Effector memory CD8-positive, alpha-beta T cell (primary cell): ENCODE data around the gene AARS1.
A peak's percentile ranks its signal among the peaks of the same experiment; 100 is the strongest.
"Not testable (repeated sequence)": the region's sequence is repeated elsewhere in the genome, so short reads cannot be mapped to it uniquely, and the experiment has no call there.

ENCODE experiments used
- ATAC-seq: fragments of 150-1000 bp; cut with Tn5 transposase; replicated peaks from 2 replicates; pipeline ENCODE4 v1.10.0; 2021; ENCODE audit warnings: mild to moderate bottlenecking, moderate library complexity
- DNase-seq, 3 experiments: peaks; one replicate each; pipeline ENCODE4 v3.0.0; 2021
- H3K27ac Mint-ChIP-seq, 2 donors: one replicate each; pipeline ENCODE4 v1.8.0; 2022; ENCODE audit warnings: mild to moderate bottlenecking in 2 of 2, mixed read lengths in 2 of 2, moderate library complexity in 2 of 2
- H3K27me3 Mint-ChIP-seq, 2 donors: one replicate each; pipeline ENCODE4 v1.8.0; 2022; ENCODE audit warnings: mixed read lengths in 2 of 2
- H3K36me3 Mint-ChIP-seq: one replicate; pipeline ENCODE4 v1.8.0; 2022; ENCODE audit warnings: mild to moderate bottlenecking, moderate library complexity, mixed read lengths; ENCODE audit not compliant: insufficient read depth
- H3K4me1 Mint-ChIP-seq, 2 donors: one replicate each; pipeline ENCODE4 v1.8.0; 2022; ENCODE audit warnings: low read depth in 2 of 2, mixed read lengths in 2 of 2
- H3K4me3 Mint-ChIP-seq, 2 donors: one replicate each; pipeline ENCODE4 v1.8.0; 2022; ENCODE audit warnings: mild to moderate bottlenecking in 2 of 2, mixed read lengths in 2 of 2, moderate library complexity in 2 of 2
- H3K9me3 Mint-ChIP-seq, 2 donors: one replicate each; pipeline ENCODE4 v1.8.0; 2022; ENCODE audit warnings: mixed read lengths in 2 of 2
- total RNA-seq, 9 experiments: gene quantifications; one replicate each; lab custom pipeline; 2026; lab: John Stamatoyannopoulos, UW

AARS1 gene
- 36.3 to 386 (median 267) reads per million in 9 experiments for total RNA-seq

DNA sequence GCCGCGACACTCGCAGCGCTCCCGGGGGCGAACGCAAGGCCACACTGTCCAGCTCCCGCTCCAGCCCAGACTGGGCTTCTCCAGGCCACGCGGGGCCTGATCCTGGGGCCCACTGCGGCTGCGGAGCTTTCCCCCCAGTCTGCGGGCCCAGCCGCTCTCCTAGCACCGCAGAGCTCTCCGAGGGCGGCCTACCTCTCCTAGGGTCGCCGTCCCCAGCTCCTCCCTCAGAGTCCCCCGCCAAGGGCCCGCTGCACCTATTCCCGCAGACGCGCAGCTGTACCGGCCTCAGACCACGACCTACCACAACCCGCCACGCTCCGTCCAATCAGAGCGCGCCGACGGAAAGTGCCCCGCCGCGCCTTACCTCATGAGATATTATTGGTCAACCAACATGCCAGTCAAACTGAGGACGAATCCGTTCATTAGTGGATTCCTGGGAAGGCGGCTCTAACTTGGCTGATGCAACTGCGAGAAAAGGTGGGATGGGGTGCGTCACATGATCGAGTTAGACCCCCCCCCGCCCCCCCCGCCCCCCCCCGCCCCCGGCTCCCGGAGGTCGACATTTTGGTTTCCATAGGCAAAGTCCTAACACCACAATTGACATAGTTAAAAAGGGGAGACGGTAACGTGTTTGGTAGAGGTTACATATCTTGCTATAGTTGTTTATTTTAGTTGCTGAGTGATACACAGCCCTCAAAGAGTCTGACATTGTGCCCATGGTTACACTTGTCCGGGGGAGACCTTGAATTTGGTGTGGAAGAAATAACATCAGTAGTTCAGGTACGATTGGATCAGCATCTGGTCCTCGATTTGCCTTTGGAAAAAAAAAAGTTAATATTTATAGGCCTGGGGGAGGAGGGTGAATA lies at the start of gene AARS1:
TSS of gene AARS1 (minus strand) at position 278 of the 866 bp plus-strand sequence. CDS start 6,743 bp downstream, outside the sequence.
- peak; percentile 95 for ATAC-seq
- peaks cover 19% of the 10 kb centered on the region for H3K36me3 Mint-ChIP-seq
- peak within 1 kb of the TSS; percentile 94 to 97 for H3K4me3 Mint-ChIP-seq
- H3K27me3 Mint-ChIP-seq = no peaks in the 10 kb centered on the region
- peaks cover 10 to 20% of the 10 kb centered on the region in 2 donors for H3K4me1 Mint-ChIP-seq
- no peaks in the 10 kb centered on the region for H3K9me3 Mint-ChIP-seq
- DNase-seq = peak; percentile 88 to 92 (median 92)
- peak within 1 kb of the TSS; percentile 97 to 98 for H3K27ac Mint-ChIP-seq

DNA sequence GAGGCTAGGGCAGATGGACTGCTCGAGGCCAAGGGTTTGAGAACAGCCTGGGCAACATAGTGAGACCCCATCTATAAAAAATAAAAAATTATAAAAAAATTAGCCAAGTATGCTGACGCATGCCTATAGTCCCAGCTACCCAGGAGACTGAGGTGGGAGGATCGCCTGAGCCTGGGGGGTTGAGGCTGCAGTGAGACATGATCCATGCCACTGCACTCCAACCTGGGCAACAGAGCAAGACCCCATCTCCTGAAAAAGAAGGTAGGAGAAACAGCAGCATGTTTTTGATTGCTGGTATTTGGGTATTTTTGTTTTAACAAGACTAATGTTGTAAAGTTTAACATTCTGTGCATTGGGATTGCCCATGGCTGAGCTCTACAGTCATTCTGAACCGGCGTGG lies 48.5 kb upstream of the AARS1 start:
- no peak for ATAC-seq
- no peaks in the 10 kb centered on the region for H3K9me3 Mint-ChIP-seq

DNA sequence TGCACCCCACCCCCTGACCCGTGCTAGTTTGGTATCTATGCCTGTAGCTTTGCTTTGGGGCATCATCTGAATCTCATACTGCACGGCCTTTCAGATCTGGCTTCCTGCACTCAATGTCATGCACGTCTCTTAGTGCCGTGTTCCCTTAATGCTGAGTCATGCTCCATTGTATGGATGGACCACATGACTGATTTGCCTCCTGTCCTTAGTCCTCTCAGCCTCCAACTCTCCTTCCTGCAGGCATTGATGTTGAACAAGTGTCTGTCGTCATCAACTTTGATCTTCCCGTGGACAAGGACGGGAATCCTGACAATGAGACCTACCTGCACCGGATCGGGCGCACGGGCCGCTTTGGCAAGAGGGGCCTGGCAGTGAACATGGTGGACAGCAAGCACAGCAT lies 43.4 kb upstream of the AARS1 start:
- not testable (repeated sequence) for H3K4me3 Mint-ChIP-seq, H3K4me1 Mint-ChIP-seq, DNase-seq, H3K9me3 Mint-ChIP-seq, H3K27ac Mint-ChIP-seq, ATAC-seq, H3K27me3 Mint-ChIP-seq
- H3K36me3 Mint-ChIP-seq = peaks cover 56% of the 10 kb centered on the region

More for the DNA sequence above, 48.5 kb upstream of the AARS1 start:
- Mint-ChIP-seq H3K36me3 (peaks cover 18% of the 10 kb centered on the region), H3K27me3 (no peaks in the 10 kb centered on the region), H3K4me3 (no peak overlapping the region), H3K4me1 (no peaks in the 10 kb centered on the region), H3K27ac (no peak overlapping the region)
- DNase-seq = no peak

DNA sequence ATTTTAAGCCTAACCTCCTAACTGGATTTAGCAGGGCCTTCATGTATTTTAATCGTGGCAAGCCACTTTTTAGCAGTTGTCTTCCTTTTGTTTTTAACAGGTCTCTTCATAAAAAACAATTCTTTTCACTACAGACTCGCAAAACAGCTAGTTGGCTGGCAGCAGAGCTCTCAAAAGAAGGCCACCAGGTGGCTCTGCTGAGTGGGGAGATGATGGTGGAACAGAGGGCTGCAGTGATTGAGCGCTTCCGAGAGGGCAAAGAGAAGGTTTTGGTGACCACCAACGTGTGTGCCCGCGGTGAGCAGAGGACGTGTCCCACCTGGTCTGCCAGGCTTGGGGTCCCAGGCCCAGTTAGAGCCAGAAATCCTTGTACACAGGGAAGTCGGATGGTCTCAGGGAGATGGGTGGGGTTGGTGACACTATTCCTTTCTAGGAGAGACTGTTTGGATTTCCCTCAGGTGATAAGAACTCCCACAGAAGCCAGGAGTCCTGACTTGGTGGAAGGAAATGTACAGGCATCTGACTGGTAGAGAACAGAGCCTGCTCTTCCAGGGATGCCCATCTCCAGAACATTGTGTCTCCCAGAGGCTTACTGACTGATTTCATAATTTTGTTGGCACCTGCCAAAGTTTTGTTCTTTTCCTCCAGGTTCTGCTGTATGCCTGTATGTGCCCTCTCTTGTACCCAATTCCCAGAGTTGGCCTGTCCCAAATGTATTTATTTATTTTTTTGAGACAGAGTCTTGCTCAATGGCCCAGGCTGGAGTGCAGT lies 42.5 kb upstream of the AARS1 start:
- peak in 1 of 3 experiments; percentile 8 for DNase-seq
- Mint-ChIP-seq H3K27me3 (no peaks in the 10 kb centered on the region), H3K36me3 (peaks cover 65% of the 10 kb centered on the region)

DNA sequence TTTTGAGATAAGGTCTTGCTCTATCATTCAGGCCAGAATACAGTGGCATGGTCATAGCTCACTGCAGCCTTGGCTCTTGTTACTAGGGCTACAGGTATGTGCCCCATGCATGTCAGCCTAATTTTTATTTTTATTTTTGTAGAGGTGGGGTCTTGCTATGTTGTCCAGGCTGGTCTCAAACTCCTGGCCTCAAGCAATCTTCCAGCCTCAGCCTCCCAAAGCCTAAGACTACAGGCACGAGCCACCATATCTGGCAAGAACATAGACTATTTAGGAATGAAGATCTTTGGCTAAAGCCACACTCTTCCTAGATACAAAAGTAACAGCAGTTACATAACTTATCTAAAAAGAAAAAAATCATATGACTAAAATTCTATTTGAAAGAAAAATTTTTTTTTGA lies 41.8 kb upstream of the AARS1 start:
- H3K36me3 Mint-ChIP-seq = peaks cover 64% of the 10 kb centered on the region
- no peaks in the 10 kb centered on the region for H3K9me3 Mint-ChIP-seq
- no peak for DNase-seq
- no peaks in the 10 kb centered on the region for H3K27me3 Mint-ChIP-seq
- H3K4me3 Mint-ChIP-seq = no peak overlapping the region
- no peak for ATAC-seq
- H3K27ac Mint-ChIP-seq = peak overlapping the region in 1 of 2 donors; percentile 17
- H3K4me1 Mint-ChIP-seq = no peaks in the 10 kb centered on the region

More for the DNA sequence above, 42.5 kb upstream of the AARS1 start:
- H3K4me3 Mint-ChIP-seq = no peak overlapping the region
- H3K27ac Mint-ChIP-seq = peak overlapping the region in 1 of 2 donors; percentile 17
- no peaks in the 10 kb centered on the region for H3K9me3 Mint-ChIP-seq
- peak; percentile 32 for ATAC-seq
- H3K4me1 Mint-ChIP-seq = no peaks in the 10 kb centered on the region

DNA sequence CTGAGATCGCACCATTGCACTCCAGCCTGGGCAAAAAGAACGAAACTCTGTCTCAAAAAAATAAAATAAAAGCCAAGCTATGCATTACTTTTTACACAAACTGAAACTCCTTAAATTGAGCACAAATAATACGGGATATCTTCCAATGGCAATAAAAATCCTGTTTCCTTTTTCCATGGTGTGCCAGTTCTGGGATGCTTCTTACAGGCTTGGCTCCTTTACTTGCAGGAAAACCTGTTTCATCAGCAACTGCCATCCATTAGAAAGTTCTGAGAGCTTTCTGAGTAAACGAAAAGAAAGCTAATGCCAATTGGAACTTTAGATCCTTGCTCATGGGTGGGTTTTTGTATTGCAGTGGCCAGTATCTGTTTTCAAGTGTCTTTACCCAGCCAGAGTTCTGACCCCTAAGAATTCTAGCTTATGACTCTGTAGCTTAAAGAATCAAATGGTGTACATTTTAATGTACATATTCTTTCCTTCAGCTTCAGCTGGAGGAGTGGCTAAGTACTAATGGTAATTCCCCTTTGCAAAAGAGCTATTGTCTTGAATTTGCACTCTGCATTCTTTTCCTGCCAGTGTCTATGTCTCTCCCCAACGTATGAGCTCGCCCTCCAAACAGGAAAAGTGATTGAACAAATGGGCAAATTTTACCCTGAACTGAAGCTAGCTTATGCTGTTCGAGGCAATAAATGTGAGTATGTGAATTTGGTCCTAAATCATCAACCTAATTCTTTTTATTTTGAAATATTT lies 35.9 kb upstream of the AARS1 start:
- no peak overlapping the region for H3K27ac Mint-ChIP-seq
- H3K9me3 Mint-ChIP-seq = no peaks in the 10 kb centered on the region
- DNase-seq (no peak), ATAC-seq (no peak)
- peaks cover 78% of the 10 kb centered on the region for H3K36me3 Mint-ChIP-seq
- no peaks in the 10 kb centered on the region for H3K4me1 Mint-ChIP-seq
- no peak overlapping the region for H3K4me3 Mint-ChIP-seq
- no peaks in the 10 kb centered on the region for H3K27me3 Mint-ChIP-seq

DNA sequence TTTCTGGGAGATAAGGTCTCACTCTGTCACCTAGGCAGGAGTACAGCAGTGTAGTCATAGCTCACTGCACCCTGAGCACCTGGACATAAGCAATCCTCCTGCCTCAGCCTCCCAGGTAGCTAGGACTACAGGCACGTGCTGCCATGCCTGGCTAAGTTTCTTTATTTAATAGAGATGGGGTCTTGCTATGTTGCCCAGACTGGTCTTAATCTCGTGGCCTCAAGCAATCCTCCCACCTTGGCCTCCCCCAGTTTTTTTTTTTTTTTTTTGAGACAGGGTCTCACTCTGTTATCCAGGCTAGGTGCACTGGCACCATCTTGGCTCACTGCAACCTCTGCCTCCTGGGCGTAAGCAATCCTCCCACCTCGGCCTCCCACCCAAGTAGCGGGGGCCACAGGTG lies 30.8 kb upstream of the AARS1 start:
- peaks cover 81% of the 10 kb centered on the region for H3K36me3 Mint-ChIP-seq
- DNase-seq (no peak), ATAC-seq (no peak)
- no peak overlapping the region for H3K27ac Mint-ChIP-seq
- H3K4me3 Mint-ChIP-seq = no peak overlapping the region
- H3K9me3 Mint-ChIP-seq = no peaks in the 10 kb centered on the region
- no peaks in the 10 kb centered on the region for H3K27me3 Mint-ChIP-seq
- no peaks in the 10 kb centered on the region for H3K4me1 Mint-ChIP-seq

DNA sequence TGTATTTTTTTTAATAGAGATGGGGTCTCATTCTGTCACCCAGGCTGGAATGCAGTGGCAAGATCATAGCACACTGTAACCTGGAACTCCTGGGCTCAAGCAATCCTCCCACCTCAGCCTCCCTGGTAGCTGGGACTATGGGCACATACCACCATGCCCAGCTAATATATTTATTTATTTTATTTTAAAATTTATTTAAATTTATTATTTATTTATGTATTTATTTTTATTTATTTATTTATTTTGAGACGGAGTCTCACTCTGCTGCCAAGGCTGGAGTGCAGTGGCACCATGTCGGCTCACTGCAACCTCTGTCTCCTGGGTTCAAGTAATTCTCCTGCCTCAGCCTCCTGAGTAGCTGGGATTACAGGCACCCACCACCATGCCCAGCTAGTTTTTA lies 18.4 kb upstream of the AARS1 start:
- not testable (repeated sequence) for H3K9me3 Mint-ChIP-seq, H3K27ac Mint-ChIP-seq, DNase-seq, H3K27me3 Mint-ChIP-seq, H3K4me3 Mint-ChIP-seq, ATAC-seq
- H3K36me3 Mint-ChIP-seq = peaks cover 22% of the 10 kb centered on the region
- peaks cover 14 to 31% of the 10 kb centered on the region in 2 donors for H3K4me1 Mint-ChIP-seq

DNA sequence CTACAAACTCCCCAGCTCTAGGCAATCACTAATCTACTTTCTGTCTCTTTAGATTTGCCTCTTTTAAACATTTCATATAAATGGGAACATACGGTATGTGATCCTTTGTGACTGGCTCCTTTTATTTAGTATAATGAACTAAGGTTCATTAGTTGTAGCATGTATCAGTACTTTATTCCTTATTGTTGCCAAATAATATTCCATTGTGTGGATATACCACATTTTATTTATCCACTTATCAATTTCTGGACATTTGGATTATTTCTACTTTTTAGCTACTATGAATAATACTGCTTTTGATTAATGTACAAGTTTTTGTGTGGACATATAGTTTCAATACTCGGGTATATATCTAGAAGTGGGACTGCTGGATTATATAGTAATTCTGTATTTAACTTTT lies 17.6 kb upstream of the AARS1 start:
- Mint-ChIP-seq H3K36me3 (peaks cover 18% of the 10 kb centered on the region), H3K4me1 (peaks cover 14 to 33% of the 10 kb centered on the region in 2 donors), H3K27ac (peak overlapping the region in 1 of 2 donors; percentile 13), H3K4me3 (no peak overlapping the region), H3K27me3 (no peaks in the 10 kb centered on the region), H3K9me3 (peaks cover 0 to 1% of the 10 kb centered on the region in 2 donors)
- no peak for DNase-seq
- ATAC-seq = no peak

DNA sequence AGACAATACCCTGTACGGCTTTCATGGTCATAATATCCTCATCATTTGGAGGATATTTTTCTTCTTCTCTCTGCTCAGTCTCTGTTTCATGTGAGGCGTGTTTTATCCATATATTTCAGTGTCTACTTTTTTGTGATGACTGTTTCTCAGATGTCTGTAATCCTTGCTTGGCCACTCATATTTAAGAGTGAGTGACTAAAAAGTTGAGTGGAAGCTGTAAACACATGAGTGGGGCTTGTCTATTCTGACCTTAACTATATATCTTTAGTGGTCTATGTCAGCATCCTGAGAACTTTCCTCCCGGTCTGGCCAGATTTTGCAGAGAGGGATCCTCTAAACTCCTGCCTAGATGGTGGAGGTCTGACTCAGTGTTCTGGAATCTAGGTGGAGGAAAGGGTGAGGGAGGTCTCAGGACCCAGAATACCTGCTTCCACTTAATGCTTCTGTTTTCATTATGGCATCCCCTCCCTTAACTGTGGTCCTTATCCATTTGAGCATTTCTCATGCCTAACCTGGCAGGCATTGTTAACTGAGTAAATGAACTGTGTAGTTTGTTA lies 15.7 kb upstream of the AARS1 start:
- Mint-ChIP-seq H3K36me3 (peaks cover 23% of the 10 kb centered on the region), H3K4me3 (no peak overlapping the region), H3K9me3 (peaks cover 0 to 1% of the 10 kb centered on the region in 2 donors), H3K27me3 (no peaks in the 10 kb centered on the region), H3K4me1 (peaks cover 25 to 50% of the 10 kb centered on the region in 2 donors), H3K27ac (peak overlapping the region; percentile 6 to 30)
- ATAC-seq (no peak), DNase-seq (no peak)

DNA sequence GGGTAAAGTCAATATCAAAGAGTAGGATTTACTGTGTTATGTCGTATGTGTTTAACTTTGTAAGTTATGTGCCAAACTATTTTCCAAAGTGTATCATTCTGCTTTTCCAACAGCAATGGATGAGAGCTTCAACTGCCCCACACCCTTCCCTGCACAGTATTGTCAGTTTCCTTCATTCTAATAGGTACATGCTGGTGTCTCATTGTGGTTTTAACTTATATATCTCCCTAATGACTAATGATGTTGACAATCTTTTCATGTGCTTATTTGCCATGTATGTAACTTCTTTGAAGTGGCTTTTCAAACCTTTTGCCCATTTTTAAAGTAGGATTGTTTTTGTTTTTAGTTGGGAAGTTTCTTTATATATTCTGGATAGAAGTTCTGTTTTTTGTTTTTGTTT lies 13.4 kb upstream of the AARS1 start:
- peaks cover 34 to 56% of the 10 kb centered on the region in 2 donors for H3K4me1 Mint-ChIP-seq
- H3K4me3 Mint-ChIP-seq = no peak overlapping the region
- H3K27ac Mint-ChIP-seq = peak overlapping the region; percentile 6 to 98

DNA sequence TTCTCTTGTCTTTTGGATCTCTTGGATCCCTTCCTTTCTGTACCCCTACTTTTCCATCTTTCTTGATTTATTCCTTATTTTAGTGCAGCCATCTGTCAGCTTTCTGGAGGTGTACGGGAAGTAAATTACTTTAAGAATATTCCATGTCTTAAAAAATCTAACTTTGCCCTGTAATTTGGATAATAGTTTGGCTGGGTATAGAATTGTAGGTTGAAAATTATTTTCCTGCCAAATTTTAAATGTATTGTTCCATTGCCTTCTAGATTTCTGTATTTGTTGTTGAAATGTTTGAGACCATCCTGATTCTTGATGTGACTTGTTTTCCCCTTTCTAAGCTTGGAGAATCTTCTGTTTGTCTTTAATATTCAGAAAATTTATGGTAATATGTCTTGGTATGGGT lies 11.8 kb upstream of the AARS1 start:
- DNase-seq = no peak
- H3K4me1 Mint-ChIP-seq = peaks cover 30 to 50% of the 10 kb centered on the region in 2 donors
- H3K4me3 Mint-ChIP-seq = peak overlapping the region; percentile 91 to 95
- no peak for ATAC-seq
- no peaks in the 10 kb centered on the region for H3K27me3 Mint-ChIP-seq
- peaks cover 0 to 1% of the 10 kb centered on the region in 2 donors for H3K9me3 Mint-ChIP-seq
- peaks cover 19% of the 10 kb centered on the region for H3K36me3 Mint-ChIP-seq
- peak overlapping the region; percentile 98 for H3K27ac Mint-ChIP-seq

More for the DNA sequence above, 13.4 kb upstream of the AARS1 start:
- ATAC-seq (no peak), DNase-seq (no peak)
- Mint-ChIP-seq H3K27me3 (no peaks in the 10 kb centered on the region), H3K9me3 (peaks cover 0 to 1% of the 10 kb centered on the region in 2 donors), H3K36me3 (peaks cover 21% of the 10 kb centered on the region)
